Left lung (tissue), 10 donors: ENCODE data around the gene MTX2. TPM values are rescaled to one million over a fixed set of nuclear protein-coding genes. Genes with fewer than 3 reads are reported as not detected.
"Not testable (repeated sequence)": the region's sequence is repeated elsewhere in the genome, so short reads cannot be mapped to it uniquely, and the experiment has no call there.

Experiments used
- ATAC-seq: fragments of 200-7000 bp; cut with Tn5 transposase; one replicate; pipeline ENCODE4 v1.9.1; 2020; ENCODE audit warnings: moderate library complexity
- DNase-seq, 4 donors: peaks; one replicate each; pipeline ENCODE4 v3.0.0-alpha.2; 2013 to 2020
- H3K27ac ChIP-seq, 2 donors: fragments of 200-600 bp; sonication (generic) in 1 of 2; one replicate each; pipeline versions ENCODE4 v1.5.0 to v1.8.0; 2020 to 2021
- H3K27me3 ChIP-seq, 2 donors: fragments of 200-600 bp; sonication (generic) in 1 of 2; one replicate each; pipeline versions ENCODE4 v1.5.0 to v1.8.0; 2020 to 2021
- H3K36me3 ChIP-seq, 2 donors: fragments of 200-600 bp; sonication (generic) in 1 of 2; one replicate each; pipeline versions ENCODE4 v1.5.0 to v1.8.0; 2020 to 2021
- H3K4me1 ChIP-seq, 2 donors: fragments of 200-600 bp; one replicate each; pipeline ENCODE4 v1.8.0; 2021
- H3K4me3 ChIP-seq, 2 donors: fragments of 200-600 bp; sonication (generic) in 1 of 2; one replicate each; pipeline versions ENCODE4 v1.5.0 to v1.8.0; 2020 to 2021; ENCODE audit warnings: mild to moderate bottlenecking in 1 of 2
- H3K9me3 ChIP-seq, 2 donors: fragments of 200-600 bp; sonication (generic) in 1 of 2; one replicate each; pipeline versions ENCODE4 v1.5.0 to v1.8.0; 2020 to 2021
- intact Hi-C, 2 donors: fragments of 100-400 bp; cut with DNase I; formaldehyde crosslinking; loops; one replicate each; pipeline versions ENCODE4 v1.11.2 to v1.14.2; 2022
- polyA plus RNA-seq, 6 donors: library from polyadenylated mRNA; unstranded; fragments of 120-200 nt; gene quantifications; one replicate each; pipeline ENCODE4 v1.2.1, GENCODE V29; 2013; ENCODE audit not compliant: insufficient read length in 6 of 6
- total RNA-seq, 2 donors: library from RNA; stranded (reverse); fragmentation: NEBNext Ultra II Directional; extraction: Animal tissue kit (Norgen Biotek cat#: 25700); gene quantifications; one replicate each; pipeline ENCODE4 v1.2.1, GENCODE V29; 2021
- TF ChIP-seq, protein P1 (sequence below), 2 donors: fragments of 200-600 bp; sonication (generic) in 1 of 2; IDR thresholded peaks; one replicate each; pipeline versions ENCODE4 v1.5.0 to v1.8.0; 2021; ENCODE audit warnings: antibody characterized with exemption in 2 of 2
- donor health status: DM: no; HTN: yes; CAD: no.
- donor health status: DM: no; HTN: no; CAD: no.

MTX2 gene
- total and polyA plus RNA-seq, 8 donors = 18.1 to 61.9 (median 52.8) TPM

- H3K4me3 ChIP-seq = no peak overlapping the region
- intact Hi-C loops = no loop called here
- H3K27me3 ChIP-seq = no peaks in the 10 kb centered on the region
- no peak for DNase-seq
- TF ChIP-seq, protein P1, sequence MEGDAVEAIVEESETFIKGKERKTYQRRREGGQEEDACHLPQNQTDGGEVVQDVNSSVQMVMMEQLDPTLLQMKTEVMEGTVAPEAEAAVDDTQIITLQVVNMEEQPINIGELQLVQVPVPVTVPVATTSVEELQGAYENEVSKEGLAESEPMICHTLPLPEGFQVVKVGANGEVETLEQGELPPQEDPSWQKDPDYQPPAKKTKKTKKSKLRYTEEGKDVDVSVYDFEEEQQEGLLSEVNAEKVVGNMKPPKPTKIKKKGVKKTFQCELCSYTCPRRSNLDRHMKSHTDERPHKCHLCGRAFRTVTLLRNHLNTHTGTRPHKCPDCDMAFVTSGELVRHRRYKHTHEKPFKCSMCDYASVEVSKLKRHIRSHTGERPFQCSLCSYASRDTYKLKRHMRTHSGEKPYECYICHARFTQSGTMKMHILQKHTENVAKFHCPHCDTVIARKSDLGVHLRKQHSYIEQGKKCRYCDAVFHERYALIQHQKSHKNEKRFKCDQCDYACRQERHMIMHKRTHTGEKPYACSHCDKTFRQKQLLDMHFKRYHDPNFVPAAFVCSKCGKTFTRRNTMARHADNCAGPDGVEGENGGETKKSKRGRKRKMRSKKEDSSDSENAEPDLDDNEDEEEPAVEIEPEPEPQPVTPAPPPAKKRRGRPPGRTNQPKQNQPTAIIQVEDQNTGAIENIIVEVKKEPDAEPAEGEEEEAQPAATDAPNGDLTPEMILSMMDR (IDR thresholded peaks at IDR 0.05) = no peak
- no peaks in the 10 kb centered on the region for H3K4me1 ChIP-seq
- H3K36me3 ChIP-seq = no peaks in the 10 kb centered on the region
- H3K9me3 ChIP-seq = no peaks in the 10 kb centered on the region
- H3K27ac ChIP-seq = no peak overlapping the region
- no peak for ATAC-seq
Measured at GRCh38 chr2:176292608-176293007, 23.4 kb downstream of the MTX2 start.

DNA sequence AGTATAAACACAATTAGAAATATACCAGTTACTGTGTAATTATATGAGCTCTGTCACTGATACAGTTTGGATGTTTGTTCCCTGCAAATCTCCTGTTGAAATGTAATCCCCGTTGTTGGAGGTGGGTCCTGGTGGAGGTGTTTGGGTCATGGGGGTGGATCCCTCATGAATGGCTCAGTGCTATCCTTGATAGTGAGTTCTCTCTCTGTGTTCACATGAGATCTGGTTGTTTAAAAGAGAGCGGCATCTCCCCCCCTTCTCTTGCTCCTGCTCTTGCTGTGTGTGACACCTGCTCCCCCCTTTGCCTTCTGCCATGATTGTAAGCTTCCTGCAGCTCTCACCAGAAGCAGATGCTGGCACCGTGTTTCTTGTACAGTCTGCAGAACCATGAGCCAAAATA lies 24.1 kb downstream of the MTX2 start:
- TF ChIP-seq, protein P1 (IDR thresholded peaks at IDR 0.05) = no peak
- no peak overlapping the region for H3K27ac ChIP-seq
- no peak for ATAC-seq
- no peaks in the 10 kb centered on the region for H3K9me3 ChIP-seq
- H3K4me1 ChIP-seq = no peaks in the 10 kb centered on the region
- H3K36me3 ChIP-seq = no peaks in the 10 kb centered on the region
- intact Hi-C loops = no loop called here
- no peak for DNase-seq
- H3K27me3 ChIP-seq = no peaks in the 10 kb centered on the region
- H3K4me3 ChIP-seq = no peak overlapping the region

- H3K27ac ChIP-seq = no peak overlapping the region
- H3K27me3 ChIP-seq = no peaks in the 10 kb centered on the region
- H3K4me1 ChIP-seq = no peaks in the 10 kb centered on the region
- H3K4me3 ChIP-seq = no peak overlapping the region
- H3K9me3 ChIP-seq = no peaks in the 10 kb centered on the region
- ATAC-seq (no peak), DNase-seq (no peak)
- intact Hi-C loops = no loop called here
- no peaks in the 10 kb centered on the region for H3K36me3 ChIP-seq
- TF ChIP-seq, protein P1 (IDR thresholded peaks at IDR 0.05) = no peak
Measured at GRCh38 chr2:176297067-176297466, 27.8 kb downstream of the MTX2 start.

DNA sequence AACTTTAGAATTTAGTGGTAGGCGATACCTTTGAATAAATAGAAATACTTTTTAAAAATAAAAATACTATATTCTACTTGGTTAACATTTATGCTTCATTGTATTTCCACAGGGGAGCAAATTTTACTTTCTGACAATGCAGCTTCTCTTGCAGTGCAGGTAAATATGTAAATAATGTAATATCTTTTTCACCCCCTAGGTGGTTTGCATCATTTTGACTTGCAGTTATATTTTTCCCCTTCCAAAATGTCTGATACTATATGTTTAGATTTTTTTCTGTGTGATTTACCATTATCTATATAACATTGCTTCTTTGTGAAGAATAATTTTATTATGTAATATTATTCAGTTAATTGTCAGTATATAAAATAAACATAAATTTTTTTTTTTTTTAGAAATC lies 28.5 kb downstream of the MTX2 start:
- H3K27ac ChIP-seq = no peak overlapping the region
- no peak for ATAC-seq
- no peaks in the 10 kb centered on the region for H3K9me3 ChIP-seq
- no peak overlapping the region for H3K4me3 ChIP-seq
- H3K27me3 ChIP-seq = no peaks in the 10 kb centered on the region
- TF ChIP-seq, protein P1 (IDR thresholded peaks at IDR 0.05) = no peak
- no peak for DNase-seq
- no peaks in the 10 kb centered on the region for H3K36me3 ChIP-seq
- H3K4me1 ChIP-seq = no peaks in the 10 kb centered on the region
- intact Hi-C loops = no loop called here

DNA sequence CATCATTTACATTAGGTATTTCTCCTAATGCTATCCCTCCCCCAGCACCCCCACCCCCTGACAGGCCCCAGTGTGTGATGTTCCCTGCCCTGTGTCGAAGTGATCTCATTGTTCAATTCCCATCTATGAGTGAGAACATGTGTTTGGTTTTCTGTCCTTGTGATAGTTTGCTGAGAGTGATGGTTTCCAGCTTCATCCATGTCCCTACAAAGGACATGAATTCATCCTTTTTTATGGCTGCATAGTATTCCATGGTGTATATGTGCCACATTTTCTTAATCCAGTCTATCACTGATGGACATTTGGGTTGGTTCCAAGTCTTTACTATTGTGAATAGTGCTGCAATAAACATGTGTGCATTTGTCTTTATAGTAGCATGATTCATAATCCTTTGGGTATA lies 36.8 kb downstream of the MTX2 start:
- DNase-seq, intact Hi-C loops, H3K9me3 ChIP-seq, ATAC-seq, H3K27ac ChIP-seq, H3K27me3 ChIP-seq, H3K4me1 ChIP-seq, H3K4me3 ChIP-seq, H3K36me3 ChIP-seq: not testable (repeated sequence)

- no peaks in the 10 kb centered on the region for H3K9me3 ChIP-seq
- H3K27ac ChIP-seq = no peak overlapping the region
- H3K4me3 ChIP-seq = no peak overlapping the region
- no peaks in the 10 kb centered on the region for H3K4me1 ChIP-seq
- no peak for DNase-seq
- peaks cover 0 to 7% of the 10 kb centered on the region in 2 donors for H3K36me3 ChIP-seq
- peak; percentile 78 for ATAC-seq
- no peaks in the 10 kb centered on the region for H3K27me3 ChIP-seq
- TF ChIP-seq, protein P1 (IDR thresholded peaks at IDR 0.05) = no peak
- intact Hi-C loops = no loop called here
Measured at GRCh38 chr2:176317199-176317598, 48.0 kb downstream of the MTX2 start.
